IMR-90 (cell line): ENCODE data around the gene AKAP1. TPM values are rescaled to one million over a fixed set of nuclear protein-coding genes. Genes with fewer than 3 reads are reported as not detected.

Experiments
- polyA plus RNA-seq, 3 experiments: library from polyadenylated mRNA; depleted of rRNA; stranded (reverse); fragments of >200 nt; gene quantifications; 2 replicates each; pipeline ENCODE4 v1.2.3, GENCODE V29; 2012; ENCODE audit warnings: low replicate concordance in 1 of 3
- total RNA-seq: library from RNA; depleted of rRNA; stranded (reverse); fragments of >200 nt; gene quantifications from 2 replicates; pipeline ENCODE4 v1.2.3, GENCODE V29; 2012; rRNA removed

Gene AKAP1
- total and polyA plus RNA-seq, 2 of the 4 experiments (the other 2 are of a cell fraction) = 10.2 to 17.4 TPM

Other genes starting within 250 kb of the AKAP1 start
- gene TRIM25, start 171.2 kb upstream of the AKAP1 start, total RNA-seq = 25.5 and 28.9 TPM in 2 replicates
- 27.5 and 29.9 TPM in 2 replicates for gene TRIM25, start 171.2 kb upstream of the AKAP1 start, polyA plus RNA-seq (2012; rRNA removed)
- 13.3 and 21.7 TPM in 2 replicates for gene COIL, start 124.2 kb upstream of the AKAP1 start, total RNA-seq
- gene COIL, start 124.2 kb upstream of the AKAP1 start, polyA plus RNA-seq (2012; rRNA removed) = 4.3 and 5.2 TPM in 2 replicates
- gene SCPEP1, start 107.1 kb upstream of the AKAP1 start, total RNA-seq = 16.5 and 16.7 TPM in 2 replicates
- 29.8 and 32.1 TPM in 2 replicates for gene SCPEP1, start 107.1 kb upstream of the AKAP1 start, polyA plus RNA-seq (2012; rRNA removed)
- 16.0 and 18.1 TPM in 2 replicates for gene MSI2, start 171.3 kb downstream of the AKAP1 start, total RNA-seq
- gene MSI2, start 171.3 kb downstream of the AKAP1 start, polyA plus RNA-seq (2012; rRNA removed) = 13.0 and 14.0 TPM in 2 replicates